Psoas muscle (tissue), 8 donors: ENCODE data around the gene PSORS1C2. TPM values are rescaled to one million over a fixed set of nuclear protein-coding genes. Genes with fewer than 3 reads are reported as not detected.

ENCODE experiments used
- ATAC-seq, 4 donors: fragments of 200-7000 bp; cut with Tn5 transposase; one replicate each; pipeline ENCODE4 v1.9.1; 2020; ENCODE audit warnings: moderate library complexity in 3 of 4, mild to moderate bottlenecking in 2 of 4
- DNase-seq, 2 donors: peaks; one replicate each; pipeline ENCODE4 v3.0.0-alpha.2; 2020
- H3K27ac ChIP-seq: fragments of 200-600 bp; one replicate; pipeline ENCODE4 v1.8.0; 2022
- H3K27me3 ChIP-seq, 3 donors: fragments of 200-600 bp in 1 of 3; one replicate each; pipeline versions ENCODE4 v1.6.1 to v1.8.0; 2013 to 2022; ENCODE audit warnings: low read length in 2 of 3, mild to moderate bottlenecking in 2 of 3, moderate library complexity in 1 of 3; ENCODE audit not compliant: insufficient read depth in 3 of 3
- H3K36me3 ChIP-seq, 2 donors: fragments of 200-600 bp in 1 of 2; one replicate each; pipeline versions ENCODE4 v1.6.1 to v1.8.0; 2013 to 2022; ENCODE audit warnings: low read depth in 1 of 2, mild to moderate bottlenecking in 1 of 2, moderate library complexity in 1 of 2; ENCODE audit not compliant: insufficient read depth in 1 of 2
- H3K4me1 ChIP-seq: fragments of 200-600 bp; one replicate; pipeline ENCODE4 v1.8.0; 2022
- H3K4me3 ChIP-seq: fragments of 200-600 bp; one replicate; pipeline ENCODE4 v1.8.0; 2022; ENCODE audit warnings: mild to moderate bottlenecking
- H3K9me3 ChIP-seq: fragments of 200-600 bp; one replicate; pipeline ENCODE4 v1.8.0; 2022
- CTCF ChIP-seq: fragments of 200-600 bp; IDR thresholded peaks from one replicate; pipeline ENCODE4 v1.8.0; 2022; ENCODE audit warnings: antibody characterized with exemption
- WGBS, 3 donors: extraction: QIAGEN DNeasy Blood & Tissue Kit; methylation state at CpG; one replicate each; pipeline versions ENCODE4 v1.1.6 to v1.1.7; 2013; 5-methylcytosine and 5-hydroxymethylcytosine counted together
- intact Hi-C, 2 donors: fragments of 100-400 bp; cut with DNase I; formaldehyde crosslinking; loops; one replicate each; pipeline versions ENCODE4 v1.11.0 to v1.14.2; 2022
- polyA plus RNA-seq, 3 donors: library from polyadenylated mRNA; stranded (reverse); fragments of 200-250 nt; gene quantifications; one replicate each; pipeline ENCODE4 v1.2.3, GENCODE V29; 2013
- total RNA-seq, 4 donors: library from RNA; stranded (reverse); fragmentation: NEBNext Ultra II Directional in 2 of 4; extraction: Animal tissue kit (Norgen Biotek cat#: 25700) in 2 of 4; gene quantifications; one replicate each; pipeline versions ENCODE4 v1.2.1 to v1.2.4, GENCODE V29; 2021 to 2023
- donor health status: healthy with polysubstance abuse.
- donor health status: DM: no; HTN: no; CAD: no; lungs with moderate emphysema.
- donor health status: Bipolar disorder and iron deficiency.
- donor health status: healthy.
- donor health status: DM: yes; HTN: yes; CAD: no.
- donor health status: DM: no; HTN: no; CAD: no.
- donor health status: DM: no; HTN: no; CAD: no.
- donor health status: DM: yes; HTN: yes; CAD: no.

The PSORS1C2 gene
- total and polyA plus RNA-seq, 7 donors = not detected

DNA sequence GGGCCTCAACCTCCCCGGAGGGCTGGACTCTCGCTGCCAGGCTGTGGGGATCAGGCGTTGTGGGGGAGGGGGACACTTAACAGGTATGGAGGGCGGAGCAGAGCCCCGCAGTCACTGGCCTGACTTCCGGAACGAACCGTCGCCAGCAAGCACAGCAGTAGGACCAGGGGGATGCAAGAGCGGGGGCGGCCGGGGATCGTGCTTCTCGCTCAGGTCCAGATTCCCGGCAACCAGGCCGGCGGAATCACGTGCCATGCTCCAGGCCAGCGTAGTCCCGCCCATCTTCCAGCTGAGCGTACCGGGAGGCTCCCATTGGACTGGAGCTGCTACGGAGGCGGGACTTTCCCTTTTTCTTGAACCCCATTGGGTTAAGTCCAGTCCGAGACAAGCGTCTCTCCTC is 41.6 kb upstream of the PSORS1C2 start:
- TF ChIP-seq CTCF = no peak
- Histone ChIP-seq H3K9me3 (no peaks in the 10 kb centered on the region), H3K4me1 (no peaks in the 10 kb centered on the region), H3K36me3 (no peaks in the 10 kb centered on the region), H3K27me3 (no peaks in the 10 kb centered on the region), H3K4me3 (peak overlapping the region; percentile 52), H3K27ac (no peak overlapping the region)
- DNase-seq = peak; percentile 58 to 87
- intact Hi-C loops = no loop called here
- 51 to 73% (median 65%) methylated on average over 24 to 26 of the region's 26 CpGs for WGBS, 3 donors
- peak; percentile 67 to 99 (median 94) for ATAC-seq

- intact Hi-C loops = no loop called here
- H3K27ac ChIP-seq = no peak overlapping the region
- H3K4me3 ChIP-seq = peak overlapping the region; percentile 52
- DNase-seq (no peak), ATAC-seq (no peak)
- 95 to 98% (median 96%) methylated on average over 8 of the region's 8 CpGs for WGBS, 3 donors
- H3K27me3 ChIP-seq = no peaks in the 10 kb centered on the region
- H3K4me1 ChIP-seq = no peaks in the 10 kb centered on the region
- H3K36me3 ChIP-seq = no peaks in the 10 kb centered on the region
- no peak for TF ChIP-seq CTCF
- no peaks in the 10 kb centered on the region for H3K9me3 ChIP-seq
Observed at GRCh38 chr6:31179896-31180295, 41.0 kb upstream of the PSORS1C2 start.

- H3K4me3 ChIP-seq = no peak overlapping the region
- no peaks in the 10 kb centered on the region for H3K4me1 ChIP-seq
- H3K36me3 ChIP-seq = no peaks in the 10 kb centered on the region
- H3K27ac ChIP-seq = no peak overlapping the region
- H3K27me3 ChIP-seq = no peaks in the 10 kb centered on the region
- ATAC-seq (no peak), DNase-seq (no peak)
- TF ChIP-seq CTCF = no peak
- WGBS, 3 donors = 59 to 81% (median 67%) methylated on average over 4 of the region's 4 CpGs
- intact Hi-C loops = no loop called here
- no peaks in the 10 kb centered on the region for H3K9me3 ChIP-seq
Observed at GRCh38 chr6:31179042-31179386, 40.1 kb upstream of the PSORS1C2 start.

- no peaks in the 10 kb centered on the region for H3K9me3 ChIP-seq
- no peaks in the 10 kb centered on the region for H3K27me3 ChIP-seq
- no peaks in the 10 kb centered on the region for H3K36me3 ChIP-seq
- ATAC-seq (no peak), DNase-seq (no peak)
- intact Hi-C loops = no loop called here
- no peaks in the 10 kb centered on the region for H3K4me1 ChIP-seq
- 61 to 78% (median 74%) methylated on average over 8 of the region's 8 CpGs for WGBS, 3 donors
- no peak for TF ChIP-seq CTCF
- no peak overlapping the region for H3K4me3 ChIP-seq
- no peak overlapping the region for H3K27ac ChIP-seq
Observed at GRCh38 chr6:31178143-31179041, 39.5 kb upstream of the PSORS1C2 start.
